Measurements from ENCODE around the gene OR7A5.
"Not testable (repeated sequence)": the region's sequence is repeated elsewhere in the genome, so short reads cannot be mapped to it uniquely, and the experiment has no call there.

The OR7A5 gene

DNA sequence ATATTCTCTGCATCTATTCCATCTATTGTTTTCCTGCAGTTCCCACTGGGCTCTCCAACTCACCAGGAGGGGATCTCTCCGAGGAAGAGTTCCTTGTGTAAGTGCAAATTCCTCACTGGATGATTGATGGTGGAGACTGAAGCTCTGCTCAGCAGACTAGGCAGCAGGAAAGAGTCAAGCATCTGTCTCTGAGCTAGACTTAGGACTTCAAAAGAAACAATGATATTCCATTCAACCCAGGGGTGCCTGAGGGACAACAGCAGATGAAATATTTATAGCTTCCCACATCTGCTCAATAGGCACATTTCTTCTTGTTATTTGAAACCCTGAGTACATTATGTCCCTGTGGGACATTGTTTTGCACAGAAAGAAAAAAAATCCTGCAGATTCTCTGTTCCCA lies at the start of gene OR7A5, which contains the start of gene OR7C1:
OR7A5 (minus strand) TSS at position 175 of the 400 bp plus-strand sequence. CDS start 6,944 bp downstream, outside the sequence.
OR7C1 (minus strand) TSS at position 175 of the 400 bp plus-strand sequence. CDS start 35,049 bp downstream, outside the sequence.
- DNase-seq (ENCODE audit: low read depth, low spot score) = peak; percentile 15

DNA sequence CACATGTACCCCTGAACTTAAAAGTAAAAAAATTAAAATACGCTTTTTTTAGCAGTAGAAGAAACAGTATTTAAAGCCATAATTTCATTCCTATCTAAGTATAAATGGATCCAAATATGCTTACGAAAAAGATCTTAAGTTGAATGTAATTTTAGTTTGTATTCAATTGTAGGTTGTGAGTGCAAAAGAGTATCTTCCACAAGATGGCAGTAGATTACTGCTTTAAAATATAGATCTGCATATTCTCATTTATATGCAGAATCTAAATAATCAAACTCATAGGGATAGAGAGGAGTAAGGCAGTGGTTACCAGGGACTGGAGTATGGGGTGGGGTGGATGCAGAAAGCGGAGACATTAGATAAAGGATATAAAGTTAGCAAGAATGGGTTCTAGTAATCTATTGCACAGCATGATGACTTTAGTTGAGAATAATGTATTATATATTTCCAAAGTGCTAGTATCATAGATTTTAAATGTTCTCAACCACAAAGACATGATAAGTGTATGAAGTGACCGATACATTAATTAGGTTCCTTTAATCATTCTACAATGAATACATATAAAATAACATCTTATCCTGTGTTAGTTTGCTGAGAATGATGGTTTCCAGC lies 36.7 kb upstream of the OR7A5 start:
- DNase-seq (ENCODE audit: low read depth, low spot score) = no peak

DNA sequence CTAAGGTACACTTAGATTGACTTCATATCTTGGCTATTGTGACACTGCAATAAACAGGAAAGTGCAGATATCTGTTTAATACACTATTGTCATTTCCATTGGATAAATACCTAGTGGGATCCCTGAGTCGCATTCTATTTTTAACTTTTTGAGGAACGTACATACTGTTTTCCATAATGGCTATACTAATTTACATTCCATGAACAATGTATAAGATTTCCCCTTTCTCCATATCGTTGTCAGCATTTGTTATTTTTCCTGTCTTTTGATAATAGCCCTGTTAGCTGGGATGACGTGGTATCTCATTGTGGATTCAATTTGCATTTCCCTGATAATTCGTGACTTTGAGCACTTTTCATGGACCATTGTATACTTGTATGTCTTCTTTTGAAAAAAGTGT lies 33.5 kb upstream of the OR7A5 start:
- no peak for DNase-seq (ENCODE audit: low read depth, low spot score)

DNA sequence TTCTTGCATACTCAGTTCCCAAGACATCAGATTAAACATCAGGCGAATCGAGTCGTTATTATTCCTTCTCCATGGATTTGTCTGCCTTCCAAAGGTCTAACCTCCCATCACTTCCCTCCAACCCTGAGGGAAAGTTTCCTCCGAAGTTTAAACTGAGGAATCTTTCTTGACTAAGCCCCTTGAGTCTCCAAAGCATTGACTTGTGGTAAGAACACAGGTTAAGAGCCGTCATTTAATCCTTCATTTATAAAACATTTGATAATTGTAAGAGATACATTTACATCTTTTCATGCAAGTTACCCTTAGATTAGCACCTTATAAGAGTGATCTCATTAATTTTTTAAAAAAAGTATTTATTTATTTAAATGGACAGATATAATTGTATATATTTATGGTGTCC lies 13.8 kb upstream of the OR7A5 start, which contains the start of gene OR7A10:
OR7A10 (minus strand) TSS at position 101 of the 400 bp plus-strand sequence. CDS start 7,045 bp downstream, outside the sequence.
- DNase-seq (ENCODE audit: low read depth, low spot score) = no peak

GRCh38 chr19:14843578-14843977 lies 8.6 kb upstream of the OR7A5 start:
- DNase-seq (ENCODE audit: low read depth, low spot score) = no peak

GRCh38 chr19:14843169-14843568 lies 8.2 kb upstream of the OR7A5 start:
- no peak for DNase-seq (ENCODE audit: low read depth, low spot score)

DNA sequence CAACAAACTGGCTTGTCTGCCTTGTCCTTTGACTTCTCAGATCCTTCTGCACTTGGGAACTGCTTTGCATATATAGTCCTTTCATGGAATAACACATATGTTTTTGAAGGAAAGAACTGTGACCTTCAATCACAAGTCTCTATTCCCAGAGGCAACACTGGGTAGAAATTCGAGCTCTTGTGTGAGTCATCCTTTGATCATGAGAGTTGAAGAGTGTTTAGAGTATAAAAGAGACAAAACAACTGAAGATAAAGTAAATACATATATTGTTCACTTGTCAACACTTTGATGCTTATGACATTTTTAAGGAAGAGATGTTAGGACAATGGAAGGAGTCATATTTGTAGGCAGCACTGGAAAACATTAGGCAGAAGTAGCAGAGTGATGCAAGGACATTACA lies 5.2 kb upstream of the OR7A5 start:
- no peak for DNase-seq (ENCODE audit: low read depth, low spot score)

DNA sequence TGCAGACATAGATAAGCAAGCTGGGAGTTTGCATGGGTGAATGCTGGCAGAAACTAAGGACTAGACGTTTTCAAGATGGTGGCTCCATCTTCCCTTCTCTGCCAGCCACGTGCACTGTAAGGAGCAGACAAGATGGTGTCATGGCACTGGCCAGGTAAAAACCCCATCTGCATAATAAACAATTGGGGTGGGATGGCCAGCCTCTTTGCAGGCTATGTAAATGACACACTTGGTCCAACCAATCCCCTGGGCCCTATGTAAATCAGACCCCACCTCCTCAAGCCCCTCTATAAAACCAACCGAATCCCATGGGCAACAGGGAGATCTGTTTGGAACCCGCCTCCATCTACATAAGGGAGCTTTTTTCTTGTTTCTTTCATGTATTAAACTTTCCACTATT lies 2.4 kb upstream of the OR7A5 start:
- peak; percentile 5 for DNase-seq (ENCODE audit: low read depth, low spot score)

DNA sequence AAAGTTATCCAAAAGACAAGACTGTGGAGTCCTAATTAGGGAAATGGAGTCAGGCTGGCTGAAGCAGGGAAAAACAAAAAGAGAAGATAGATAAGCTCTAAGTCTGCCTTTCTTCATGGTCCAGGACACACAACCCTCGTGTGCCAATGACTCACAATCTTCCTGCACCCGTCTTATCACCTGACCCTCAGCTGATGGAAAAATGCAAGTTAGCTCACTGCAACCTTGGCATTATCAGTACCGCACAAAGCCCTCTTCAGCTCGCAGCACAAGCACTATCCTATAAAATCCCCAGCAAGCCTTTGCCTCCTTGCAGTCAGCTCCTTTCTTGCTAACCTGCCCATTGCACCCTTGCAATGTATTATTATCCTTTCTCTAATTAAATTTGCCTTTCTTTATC lies 4.3 kb downstream of the OR7A5 start:
- no peak for DNase-seq (ENCODE audit: low read depth, low spot score)

GRCh38 chr19:14826006-14826405 lies 9.0 kb downstream of the OR7A5 start:
- no peak for DNase-seq (ENCODE audit: low read depth, low spot score)

DNA sequence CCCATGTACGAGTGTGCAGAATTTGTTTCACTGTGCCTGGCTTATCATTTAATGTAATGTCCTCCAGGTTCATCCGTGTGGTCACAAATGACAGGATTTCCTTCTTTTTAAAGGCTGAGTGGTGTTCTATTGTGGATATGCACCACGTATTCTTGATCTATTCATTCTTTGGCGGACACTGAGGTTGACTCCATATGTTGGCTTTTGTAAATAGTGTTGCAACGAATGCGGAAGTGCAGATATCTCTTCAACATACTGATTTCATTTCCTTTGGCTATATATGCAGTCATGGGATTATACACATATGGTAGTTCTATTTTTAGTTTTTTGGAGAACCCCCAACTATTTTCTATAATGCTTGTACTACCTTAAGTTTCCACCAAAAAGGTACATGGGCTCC lies 13.0 kb downstream of the OR7A5 start:
- DNase-seq (ENCODE audit: low read depth, low spot score) = no peak

- no peak for DNase-seq (ENCODE audit: low read depth, low spot score)
Observed at GRCh38 chr19:14818588-14818987, 16.4 kb downstream of the OR7A5 start.

DNA sequence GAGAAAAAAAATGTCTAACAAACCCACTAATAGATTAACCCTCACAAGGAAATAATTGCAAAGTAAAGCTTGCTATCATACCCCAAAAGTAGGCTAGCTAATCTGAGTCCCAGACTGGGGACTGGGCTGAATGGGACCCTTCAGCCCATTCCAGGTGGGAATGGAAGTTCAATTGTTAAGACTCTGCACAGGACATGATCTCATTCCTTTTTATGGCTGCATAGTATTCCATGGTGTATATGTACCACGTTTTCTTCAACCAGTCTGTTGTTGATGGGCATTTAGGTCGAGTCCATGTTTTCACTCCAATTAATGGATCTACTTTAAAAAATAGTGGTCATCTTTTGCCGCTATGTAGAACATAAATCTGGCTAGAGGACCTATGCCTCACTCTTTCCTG lies 17.9 kb downstream of the OR7A5 start:
- DNase-seq (ENCODE audit: low read depth, low spot score) = no peak

GRCh38 chr19:14814982-14815652 lies 19.9 kb downstream of the OR7A5 start:
- no peak for DNase-seq (ENCODE audit: low read depth, low spot score)

- no peak for DNase-seq (ENCODE audit: low read depth, low spot score)
Observed at GRCh38 chr19:14809272-14810057, 25.5 kb downstream of the OR7A5 start.

- DNase-seq (ENCODE audit: low read depth, low spot score) = no peak
Observed at GRCh38 chr19:14804765-14805164, 30.2 kb downstream of the OR7A5 start.

DNA sequence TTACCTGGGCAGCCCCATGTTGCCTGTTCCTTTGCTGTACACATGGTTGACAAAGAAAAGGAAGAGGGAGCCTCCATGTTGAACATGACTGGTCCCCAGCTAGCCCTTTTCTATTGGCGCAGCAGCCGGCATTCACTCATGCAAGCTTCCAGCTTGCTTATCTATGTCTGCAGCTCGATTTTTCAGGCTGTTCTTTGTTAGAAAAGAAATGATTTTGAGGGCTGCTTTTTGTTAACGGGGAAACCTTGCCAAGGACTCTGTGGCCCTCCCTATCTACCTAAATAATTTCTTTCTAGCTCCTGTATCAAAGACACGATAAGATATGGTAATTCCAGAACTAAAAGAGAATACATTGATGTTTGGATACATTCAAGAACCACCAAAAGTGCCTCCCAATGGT lies 36.2 kb downstream of the OR7A5 start:
- DNase-seq (ENCODE audit: low read depth, low spot score) = no peak

DNA sequence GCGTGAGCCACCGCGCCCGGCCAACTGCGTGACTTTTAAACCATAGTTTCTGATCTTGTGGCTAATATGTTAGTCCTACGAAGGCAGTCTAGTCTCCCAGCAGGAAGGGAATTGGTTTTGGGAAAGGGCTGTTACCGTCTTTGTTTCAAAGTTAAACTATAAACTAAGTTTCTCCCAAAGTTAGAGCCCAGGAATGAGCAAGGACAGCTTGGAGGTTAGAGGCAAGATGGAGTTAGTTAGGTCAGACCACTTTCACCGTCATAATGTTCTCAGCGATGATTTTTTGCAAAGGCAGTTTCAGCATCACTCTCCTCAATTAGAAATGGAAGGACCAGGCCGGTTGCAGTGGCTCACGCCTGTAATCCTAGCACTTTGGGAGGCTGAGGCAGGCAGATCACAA lies 39.0 kb downstream of the OR7A5 start:
- no peak for DNase-seq (ENCODE audit: low read depth, low spot score)

DNA sequence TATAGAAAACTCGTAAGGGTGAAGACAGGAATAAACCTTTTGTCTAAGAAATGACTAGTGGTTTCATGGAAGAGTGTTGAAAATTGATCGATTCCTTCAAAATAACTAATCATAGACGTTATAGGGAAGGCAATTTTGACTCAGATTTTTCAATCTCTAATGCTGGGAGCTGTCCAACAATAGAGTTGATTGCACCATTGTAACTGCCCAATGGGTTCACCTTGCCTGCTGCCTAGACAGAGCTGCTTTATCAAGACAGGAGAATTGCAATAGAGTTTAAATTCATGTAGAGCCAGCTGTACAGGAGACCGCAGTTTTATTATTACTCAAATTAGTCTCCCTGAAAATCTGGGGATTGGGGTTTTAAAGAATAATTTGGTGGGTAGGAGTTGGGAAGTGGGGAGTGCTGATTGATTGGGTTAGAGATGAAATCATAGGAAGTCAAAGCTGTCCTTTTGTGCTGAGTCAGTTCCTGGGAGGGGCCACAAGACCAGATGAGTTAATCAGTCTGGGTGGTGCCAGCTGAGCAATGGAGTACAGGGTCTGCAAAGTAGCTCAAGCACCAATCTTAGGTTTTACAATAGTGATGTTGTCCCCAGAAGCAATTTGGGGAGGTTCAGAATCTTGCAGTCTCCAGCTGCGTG lies 39.8 kb downstream of the OR7A5 start:
- DNase-seq (ENCODE audit: low read depth, low spot score) = no peak

DNA sequence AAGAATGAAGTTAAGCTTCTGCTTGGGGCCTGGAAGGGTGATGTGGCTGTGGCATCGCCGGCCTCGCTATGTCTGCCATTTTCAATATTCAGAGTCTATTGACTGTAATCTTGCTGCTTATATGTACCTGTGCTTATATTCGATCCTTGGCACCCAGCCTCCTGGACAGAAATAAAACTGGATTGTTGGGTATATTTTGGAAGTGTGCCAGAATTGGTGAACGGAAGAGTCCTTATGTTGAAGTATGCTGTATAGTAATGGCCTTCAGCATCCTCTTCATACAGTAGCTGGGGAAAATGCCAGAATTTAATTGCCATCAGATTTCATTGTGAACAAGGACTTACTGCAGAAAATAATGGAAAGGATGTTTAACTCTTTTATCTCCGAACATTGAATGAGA lies 42.7 kb downstream of the OR7A5 start:
- not testable (repeated sequence) for DNase-seq (ENCODE audit: low read depth, low spot score)

DNA sequence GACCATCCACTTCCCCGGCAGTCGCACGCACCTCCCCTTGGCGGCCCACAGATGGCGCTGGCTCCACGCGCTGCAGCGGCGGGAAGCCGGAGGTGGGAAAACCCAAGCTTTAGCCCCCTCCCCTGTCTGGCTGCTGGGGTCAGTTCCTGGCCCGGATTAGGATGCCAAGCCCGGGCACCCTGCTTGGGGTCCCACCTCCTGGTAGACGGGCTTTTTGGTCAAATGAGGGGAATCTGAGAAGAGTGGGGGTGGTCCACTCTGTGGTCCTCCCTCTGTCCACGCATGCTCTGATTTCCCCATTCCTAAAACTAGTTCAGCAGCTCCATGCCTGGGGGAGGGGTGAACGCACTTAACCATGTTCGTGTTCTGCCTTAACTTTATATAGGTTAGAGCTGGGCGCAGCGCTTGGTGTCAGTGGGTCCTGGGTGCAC lies 48.5 kb downstream of the OR7A5 start:
- no peak for DNase-seq (ENCODE audit: low read depth, low spot score)
